ENCODE measurements around the gene FAM53A.
"Not testable (repeated sequence)": the region's sequence is repeated elsewhere in the genome, so short reads cannot be mapped to it uniquely, and the experiment has no call there.

GRCh38 chr4:1640716-1641503 lies 43.2 kb downstream of the FAM53A start:
- not testable (repeated sequence) for TF ChIP-seq TAF1 (conservative IDR thresholded peaks at IDR 0.05); REST (IDR thresholded peaks at IDR 0.05); CTCF (IDR thresholded peaks at IDR 0.05; ENCODE audit: low read depth, low read length, missing input control); JUND (IDR thresholded peaks at IDR 0.05); MAX (IDR thresholded peaks at IDR 0.05); SP1 (IDR thresholded peaks at IDR 0.05); RAD21 (IDR thresholded peaks at IDR 0.05); HNF4A (conservative IDR thresholded peaks at IDR 0.05); HNF4G (IDR thresholded peaks at IDR 0.05)
